Anterior cingulate cortex (tissue), 58 donors: ENCODE results near the gene WNT6.

Experiments used
- DNase-seq, 58 donors: peaks; one replicate each; lab custom pipeline; 2025; lab: John Stamatoyannopoulos, UW

Gene WNT6

GRCh38 chr2:218856167-218856895 lies 3.3 kb upstream of the WNT6 start:
- DNase-seq = no peak

GRCh38 chr2:218856896-218857243 lies 2.7 kb upstream of the WNT6 start:
- DNase-seq = no peak

GRCh38 chr2:218857371-218858137 lies 2.1 kb upstream of the WNT6 start:
- DNase-seq = no peak

GRCh38 chr2:218858138-218858445 lies 1.5 kb upstream of the WNT6 start:
- DNase-seq = no peak

DNA sequence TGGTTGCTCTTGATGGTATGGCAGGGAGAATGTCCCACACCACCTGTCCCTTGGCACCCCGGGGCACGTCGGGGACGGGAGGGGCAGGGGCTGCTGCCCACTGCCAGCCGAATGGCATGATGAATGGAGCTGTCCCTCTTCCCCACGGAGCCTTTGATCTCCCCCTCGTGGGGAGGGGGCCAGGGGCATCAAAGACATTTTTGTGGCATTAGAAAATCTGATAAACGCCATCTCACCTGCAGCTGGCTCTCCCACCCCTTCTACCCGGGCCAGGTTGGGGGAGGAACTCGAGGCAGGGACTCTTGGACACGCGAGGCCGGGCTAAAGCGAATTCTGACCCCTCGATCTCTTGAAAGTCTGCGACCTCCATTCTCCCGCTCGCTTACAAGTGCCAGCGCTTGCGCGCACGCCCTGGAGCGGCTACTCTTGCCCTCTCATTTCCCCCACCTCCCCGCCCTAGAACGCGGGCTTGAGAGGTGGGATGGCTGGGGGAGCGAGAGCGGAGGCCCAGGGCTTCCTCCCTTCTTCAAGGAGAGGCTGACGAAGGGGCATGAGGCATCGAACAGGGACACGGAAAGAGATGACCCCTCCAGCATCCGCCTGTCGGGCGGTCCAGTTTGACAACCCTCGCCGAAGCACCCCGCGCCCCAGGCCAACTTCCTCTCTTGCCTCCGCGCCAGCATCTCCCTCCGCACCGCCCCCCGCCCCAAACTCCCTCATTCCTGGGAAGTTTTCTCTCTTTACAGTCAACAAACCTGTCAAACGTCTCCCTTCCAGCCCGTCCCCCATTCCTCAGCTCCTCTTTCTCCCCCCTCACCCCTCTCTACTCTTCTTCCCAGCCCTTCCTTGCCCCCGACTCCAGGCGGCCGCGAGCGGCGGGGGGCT lies 692 bp upstream of the WNT6 start:
- DNase-seq = no peak

DNA sequence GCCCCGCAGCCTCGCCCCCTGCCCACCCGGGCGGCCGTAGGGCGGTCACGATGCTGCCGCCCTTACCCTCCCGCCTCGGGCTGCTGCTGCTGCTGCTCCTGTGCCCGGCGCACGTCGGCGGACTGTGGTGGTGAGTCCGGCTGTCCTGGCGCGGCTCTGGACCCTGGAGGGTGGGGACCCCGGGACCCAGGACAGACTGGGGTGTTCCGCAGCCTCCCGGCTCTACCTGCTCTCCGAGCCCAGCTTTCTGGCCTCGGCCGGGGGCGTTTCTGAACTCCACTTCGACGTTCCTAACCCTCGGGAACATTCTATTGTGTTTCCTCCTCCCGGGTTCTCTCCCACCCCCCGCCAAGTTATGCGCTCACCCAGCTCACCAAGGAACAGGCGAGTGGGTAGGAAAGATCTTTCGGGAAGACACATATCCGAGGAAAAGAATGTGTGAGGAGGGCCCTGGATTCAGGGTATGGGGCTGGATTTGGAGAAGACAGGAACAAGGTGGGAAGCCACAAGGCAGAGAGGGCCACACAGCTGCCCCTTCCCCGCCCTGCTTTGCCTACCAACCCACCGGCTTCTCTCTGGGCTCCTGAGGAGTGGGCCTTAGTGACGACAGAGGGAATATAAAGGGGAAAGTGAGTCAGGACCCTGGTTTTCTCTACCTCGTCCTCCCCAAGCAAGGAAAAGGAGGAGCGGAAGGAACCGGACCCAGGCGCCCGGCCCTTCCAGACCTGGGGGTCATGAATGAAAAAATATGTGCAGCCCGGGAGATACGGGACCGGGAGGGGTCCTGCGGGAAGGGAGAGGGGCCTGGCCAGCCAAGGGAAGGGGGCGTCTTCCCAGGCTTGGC lies 605 bp downstream of the WNT6 start:
- DNase-seq = no peak

- peak in 1 of 58 donors; percentile 63 for DNase-seq
Observed at GRCh38 chr2:218860950-218861381, 1.4 kb downstream of the WNT6 start.

- no peak for DNase-seq
Observed at GRCh38 chr2:218861645-218862318, 2.2 kb downstream of the WNT6 start.

- no peak for DNase-seq
Observed at GRCh38 chr2:218863021-218863520, 3.5 kb downstream of the WNT6 start.

DNA sequence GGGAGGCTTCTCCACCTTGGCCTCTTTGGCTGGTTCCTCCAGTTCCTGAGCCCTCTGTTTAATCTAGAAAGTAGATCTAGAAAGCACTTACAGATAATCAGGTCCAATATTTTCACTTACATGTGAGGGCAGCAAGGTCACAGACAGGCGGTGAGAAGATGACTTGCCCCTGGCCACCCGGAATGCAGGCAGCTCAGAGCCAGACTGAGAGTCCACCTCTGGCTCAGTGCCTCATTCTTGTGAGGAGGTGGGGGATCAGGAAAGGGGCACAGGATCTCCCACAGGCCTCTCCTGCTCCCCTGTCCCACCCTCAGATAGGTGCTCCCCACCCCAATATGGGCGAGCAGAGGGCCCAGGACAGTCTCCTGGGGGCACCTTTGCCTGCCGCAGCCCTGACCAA lies 5.8 kb downstream of the WNT6 start:
- no peak for DNase-seq

DNA sequence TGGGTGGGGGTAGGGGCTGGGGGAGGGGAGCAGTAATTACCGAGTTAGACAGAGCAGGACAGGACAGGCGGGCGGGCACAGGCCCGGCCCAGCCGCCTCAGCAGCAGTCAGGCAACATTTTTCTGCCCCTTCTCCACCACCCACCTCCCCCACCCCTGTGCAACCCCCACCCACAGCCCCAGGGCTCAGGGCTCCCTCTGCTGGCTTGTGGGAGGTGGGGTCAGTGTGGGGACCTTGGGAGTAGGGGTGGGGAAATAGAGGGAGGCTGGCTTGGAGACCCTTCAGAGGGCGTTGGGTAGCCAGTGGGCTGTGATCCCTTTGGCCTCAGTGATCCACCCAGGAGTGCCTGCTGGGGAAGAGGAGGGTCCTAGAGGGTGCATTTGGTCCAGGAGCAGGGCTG lies 6.4 kb downstream of the WNT6 start:
- no peak for DNase-seq

- no peak for DNase-seq
Observed at GRCh38 chr2:218867900-218868299, 8.3 kb downstream of the WNT6 start.

DNA sequence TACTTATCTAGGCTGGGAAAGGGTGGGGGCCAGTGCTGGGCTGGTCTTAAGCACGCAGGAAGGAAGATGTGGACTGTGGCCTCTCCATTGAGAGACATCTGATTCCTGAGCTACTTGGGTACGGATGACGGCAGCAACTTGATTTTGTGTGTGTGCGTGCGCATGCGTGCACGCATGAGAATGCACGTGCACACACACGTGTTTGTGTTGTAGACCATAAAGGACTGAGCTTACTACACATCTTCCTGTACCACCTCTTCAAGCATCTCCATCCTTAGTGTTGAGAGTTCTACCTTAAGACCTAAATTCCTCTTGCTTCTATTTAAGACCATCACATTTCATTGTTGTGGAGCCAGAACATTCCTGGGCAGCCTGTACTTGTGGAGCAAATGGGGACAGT lies 9.5 kb downstream of the WNT6 start:
- DNase-seq = no peak

DNA sequence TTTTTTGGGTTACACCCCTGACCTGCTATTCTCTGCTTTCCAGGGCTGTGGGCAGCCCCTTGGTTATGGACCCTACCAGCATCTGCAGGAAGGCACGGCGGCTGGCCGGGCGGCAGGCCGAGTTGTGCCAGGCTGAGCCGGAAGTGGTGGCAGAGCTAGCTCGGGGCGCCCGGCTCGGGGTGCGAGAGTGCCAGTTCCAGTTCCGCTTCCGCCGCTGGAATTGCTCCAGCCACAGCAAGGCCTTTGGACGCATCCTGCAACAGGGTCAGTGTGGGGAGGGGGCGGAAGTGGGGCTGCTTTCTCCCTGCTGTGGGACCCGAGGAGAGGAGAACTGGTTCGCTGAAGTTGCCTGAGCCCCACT lies 11.4 kb downstream of the WNT6 start:
- DNase-seq = peak in 12 of 58 donors; percentile 4 to 34 (median 13)

- DNase-seq = no peak
Observed at GRCh38 chr2:218871345-218872302, 12.0 kb downstream of the WNT6 start.

DNA sequence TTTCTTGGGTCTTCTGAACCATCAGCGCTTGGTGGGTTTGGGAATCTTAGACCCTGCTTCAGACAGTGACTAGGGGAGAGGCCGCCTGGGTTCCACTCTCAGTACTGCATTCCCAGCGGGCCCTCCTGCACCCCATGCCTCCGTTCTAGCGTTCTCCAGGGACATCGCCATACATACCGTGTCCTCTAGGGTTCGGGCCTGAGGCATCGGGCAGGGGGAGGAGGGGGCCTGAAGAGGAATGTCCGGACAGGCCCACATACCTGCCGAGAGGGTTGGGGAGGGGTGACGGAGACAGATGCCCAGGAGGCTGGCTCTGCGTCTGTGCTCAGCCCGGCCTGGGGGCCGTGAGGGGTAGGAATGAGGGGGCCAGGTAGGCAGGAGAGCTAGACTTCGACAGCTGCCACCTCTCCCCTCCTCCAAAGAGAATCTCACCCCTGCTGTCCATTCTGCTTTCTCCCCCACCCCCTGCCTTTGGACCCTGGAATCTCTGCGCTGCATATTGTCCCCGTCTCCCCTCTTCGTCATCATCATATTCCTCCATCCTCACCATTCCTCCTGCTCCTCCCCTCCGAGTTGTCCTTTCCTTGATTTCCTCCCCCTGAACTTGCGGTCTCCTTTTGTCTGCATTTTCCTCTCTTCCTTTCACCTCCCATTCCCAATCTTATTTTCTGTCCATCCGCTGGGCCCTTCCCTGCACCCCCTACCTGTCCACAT lies 13.2 kb downstream of the WNT6 start:
- no peak for DNase-seq

DNA sequence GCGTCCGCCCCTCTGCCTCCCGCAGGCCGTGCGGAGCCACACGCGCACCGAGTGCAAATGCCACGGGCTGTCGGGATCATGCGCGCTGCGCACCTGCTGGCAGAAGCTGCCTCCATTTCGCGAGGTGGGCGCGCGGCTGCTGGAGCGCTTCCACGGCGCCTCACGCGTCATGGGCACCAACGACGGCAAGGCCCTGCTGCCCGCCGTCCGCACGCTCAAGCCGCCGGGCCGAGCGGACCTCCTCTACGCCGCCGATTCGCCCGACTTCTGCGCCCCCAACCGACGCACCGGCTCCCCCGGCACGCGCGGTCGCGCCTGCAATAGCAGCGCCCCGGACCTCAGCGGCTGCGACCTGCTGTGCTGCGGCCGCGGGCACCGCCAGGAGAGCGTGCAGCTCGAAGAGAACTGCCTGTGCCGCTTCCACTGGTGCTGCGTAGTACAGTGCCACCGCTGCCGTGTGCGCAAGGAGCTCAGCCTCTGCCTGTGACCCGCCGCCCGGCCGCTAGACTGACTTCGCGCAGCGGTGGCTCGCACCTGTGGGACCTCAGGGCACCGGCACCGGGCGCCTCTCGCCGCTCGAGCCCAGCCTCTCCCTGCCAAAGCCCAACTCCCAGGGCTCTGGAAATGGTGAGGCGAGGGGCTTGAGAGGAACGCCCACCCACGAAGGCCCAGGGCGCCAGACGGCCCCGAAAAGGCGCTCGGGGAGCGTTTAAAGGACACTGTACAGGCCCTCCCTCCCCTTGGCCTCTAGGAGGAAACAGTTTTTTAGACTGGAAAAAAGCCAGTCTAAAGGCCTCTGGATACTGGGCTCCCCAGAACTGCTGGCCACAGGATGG lies 14.0 kb downstream of the WNT6 start:
- DNase-seq = no peak
